Retinal pigment epithelial cell (primary cell): ENCODE data around the gene UGT1A6.

Experiments used
- DNase-seq: peaks from one replicate; pipeline ENCODE4 v3.0.0-alpha.2; 2010; ENCODE audit warnings: low read depth
- H3K4me3 ChIP-seq: 2 replicates; pipeline ENCODE4 v1.5.1; 2011; ENCODE audit warnings: mild to moderate bottlenecking, low read length, control low read depth, moderate library complexity
- TF ChIP-seq, protein P1 (sequence below): conservative IDR thresholded peaks from 2 replicates; pipeline ENCODE4 v1.5.1; 2011; ENCODE audit warnings: low read depth, low read length, control low read depth, inconsistent platforms

The UGT1A6 gene

GRCh38 chr2:233780771-233781170 is 88.1 kb downstream of the UGT1A6 start:
- H3K4me3 ChIP-seq, result no peak overlapping the region
- no peak for DNase-seq
- TF ChIP-seq, protein P1, sequence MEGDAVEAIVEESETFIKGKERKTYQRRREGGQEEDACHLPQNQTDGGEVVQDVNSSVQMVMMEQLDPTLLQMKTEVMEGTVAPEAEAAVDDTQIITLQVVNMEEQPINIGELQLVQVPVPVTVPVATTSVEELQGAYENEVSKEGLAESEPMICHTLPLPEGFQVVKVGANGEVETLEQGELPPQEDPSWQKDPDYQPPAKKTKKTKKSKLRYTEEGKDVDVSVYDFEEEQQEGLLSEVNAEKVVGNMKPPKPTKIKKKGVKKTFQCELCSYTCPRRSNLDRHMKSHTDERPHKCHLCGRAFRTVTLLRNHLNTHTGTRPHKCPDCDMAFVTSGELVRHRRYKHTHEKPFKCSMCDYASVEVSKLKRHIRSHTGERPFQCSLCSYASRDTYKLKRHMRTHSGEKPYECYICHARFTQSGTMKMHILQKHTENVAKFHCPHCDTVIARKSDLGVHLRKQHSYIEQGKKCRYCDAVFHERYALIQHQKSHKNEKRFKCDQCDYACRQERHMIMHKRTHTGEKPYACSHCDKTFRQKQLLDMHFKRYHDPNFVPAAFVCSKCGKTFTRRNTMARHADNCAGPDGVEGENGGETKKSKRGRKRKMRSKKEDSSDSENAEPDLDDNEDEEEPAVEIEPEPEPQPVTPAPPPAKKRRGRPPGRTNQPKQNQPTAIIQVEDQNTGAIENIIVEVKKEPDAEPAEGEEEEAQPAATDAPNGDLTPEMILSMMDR, result no peak

DNA sequence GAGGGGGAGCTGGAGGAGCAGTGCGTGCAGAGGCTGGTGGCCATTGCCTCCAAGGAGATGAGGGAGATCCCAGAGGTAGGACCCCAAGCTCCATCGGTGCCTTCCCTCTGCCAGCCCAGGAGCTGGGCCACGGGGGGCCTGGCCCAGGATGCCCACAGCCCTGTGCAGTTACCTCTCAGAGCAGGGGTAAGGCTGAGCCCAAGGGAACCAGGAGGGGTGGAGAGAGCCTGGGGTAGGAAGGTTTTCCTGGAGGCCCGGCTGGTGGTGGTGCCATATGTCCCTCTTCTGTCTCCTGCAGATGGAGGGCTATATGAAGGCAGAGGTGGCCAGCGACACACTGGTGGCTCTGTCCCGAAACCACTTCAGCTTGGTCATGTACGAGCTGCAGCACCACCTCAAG is 96.9 kb downstream of the UGT1A6 start:
- TF ChIP-seq, protein P1, result no peak
- no peak for DNase-seq

DNA sequence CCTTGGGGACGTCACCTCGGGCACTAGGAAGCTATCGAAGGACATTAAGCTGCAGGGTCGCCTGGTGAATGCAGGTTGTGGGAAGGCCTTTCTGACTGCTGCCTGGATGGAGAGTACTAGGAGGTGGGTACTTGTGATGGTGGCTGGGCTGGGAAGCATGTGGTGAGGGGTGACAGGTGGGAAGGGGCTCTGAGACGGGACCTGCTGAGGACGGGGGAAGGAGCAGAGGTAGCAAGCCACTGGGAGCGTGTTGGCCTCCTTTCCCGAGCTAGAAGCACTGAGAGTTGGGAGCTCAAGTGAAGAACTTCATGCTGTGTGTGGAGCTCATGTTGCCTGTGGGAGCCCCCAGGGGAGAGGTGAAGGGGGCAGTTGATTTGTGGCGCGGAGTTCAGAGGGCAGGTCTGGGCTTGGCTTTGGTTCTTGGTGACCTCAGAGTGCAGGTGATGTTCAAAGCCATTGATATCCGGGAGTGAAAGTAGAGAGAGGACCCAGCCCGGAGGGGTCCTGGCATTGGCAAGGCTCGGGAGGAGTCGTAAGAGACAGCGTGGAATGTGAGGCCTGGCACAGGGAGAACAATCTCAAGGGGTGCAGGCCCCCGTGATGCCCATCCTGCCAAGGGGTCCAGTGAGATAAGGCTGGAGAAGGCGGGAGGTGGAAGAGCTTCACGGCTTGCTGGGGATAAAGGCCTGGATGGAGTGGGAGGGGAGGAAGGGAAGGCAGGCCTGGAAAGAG is 98.6 kb downstream of the UGT1A6 start:
- TF ChIP-seq, protein P1, result no peak
- DNase-seq, result no peak
- no peak overlapping the region for H3K4me3 ChIP-seq

More for the DNA sequence above, 96.9 kb downstream of the UGT1A6 start:
- H3K4me3 ChIP-seq, result no peak overlapping the region

DNA sequence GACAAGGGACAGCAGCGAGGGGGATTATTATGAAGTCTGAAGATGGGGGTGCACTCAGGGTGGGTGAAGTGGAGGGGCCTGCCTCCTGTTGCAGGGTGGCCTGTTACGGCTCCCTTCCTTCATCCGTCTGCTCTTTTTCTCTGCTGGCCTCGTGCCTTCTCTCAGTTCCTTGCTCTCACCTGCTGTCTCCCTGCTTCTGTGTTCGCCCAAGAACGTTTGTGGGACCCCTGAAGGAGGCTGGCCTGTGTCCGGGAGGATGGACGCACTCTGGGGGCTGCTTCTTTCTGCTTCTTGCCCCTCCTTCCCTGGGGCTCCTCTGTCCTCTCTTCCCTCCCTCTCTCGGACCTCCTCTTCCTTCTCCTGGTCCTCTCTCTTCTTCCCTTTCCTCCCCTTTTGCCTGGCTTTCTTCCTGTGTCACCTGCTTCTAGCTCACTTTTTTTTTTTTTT is 99.2 kb downstream of the UGT1A6 start:
- TF ChIP-seq, protein P1, result no peak
- no peak overlapping the region for H3K4me3 ChIP-seq
- DNase-seq, result no peak

DNA sequence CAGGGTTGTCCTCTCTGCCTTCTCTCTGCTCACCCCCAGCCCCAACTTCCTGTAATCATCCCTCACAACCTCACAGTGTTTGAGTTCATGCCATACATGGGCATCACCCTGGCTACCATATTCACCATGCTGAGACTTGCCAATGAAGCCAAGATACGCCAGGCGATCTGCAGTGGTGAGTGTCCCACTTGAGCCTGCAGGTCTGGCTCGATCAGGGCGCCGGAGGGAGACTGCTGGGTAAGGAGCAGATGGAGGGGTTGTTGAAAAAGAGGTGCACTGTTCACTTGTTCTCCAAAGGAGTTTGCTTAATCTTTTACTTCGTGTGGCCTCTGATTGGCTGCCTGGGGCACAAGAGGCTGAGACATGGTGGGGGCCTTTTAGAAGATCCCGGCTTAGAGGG is 100.0 kb downstream of the UGT1A6 start:
- no peak overlapping the region for H3K4me3 ChIP-seq
- no peak for DNase-seq
- TF ChIP-seq, protein P1, result no peak

DNA sequence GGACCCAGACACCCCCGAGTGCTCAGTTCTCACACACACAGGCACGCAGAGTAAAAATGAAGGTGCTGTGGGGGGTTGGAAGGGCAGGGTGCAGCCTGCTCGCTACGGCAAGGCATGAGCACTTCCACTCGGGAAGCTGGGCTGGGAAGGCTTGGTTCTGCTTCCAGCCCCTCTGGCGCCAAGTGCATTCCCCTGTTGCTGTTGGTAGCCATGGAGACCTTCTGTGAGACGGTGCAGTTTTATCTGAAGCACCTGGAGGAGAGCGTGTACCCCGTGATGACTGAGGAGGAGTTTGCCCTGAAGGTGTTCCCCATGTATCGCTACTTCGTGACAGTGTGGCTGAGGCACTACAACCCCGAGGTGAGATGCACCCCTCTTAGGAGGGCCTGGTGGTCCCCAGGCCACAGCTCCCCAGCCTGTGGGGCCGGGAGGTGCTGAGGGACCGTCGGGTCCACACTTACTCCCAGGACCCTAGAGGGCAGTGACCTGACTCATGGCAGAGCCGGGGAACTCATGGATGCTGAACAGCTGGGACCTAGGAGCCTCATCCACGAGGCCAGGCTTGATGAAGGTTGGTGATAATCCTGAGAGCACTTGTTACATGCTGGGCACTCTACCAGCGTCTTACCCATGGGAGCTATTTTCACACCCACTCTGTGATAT is 100.9 kb downstream of the UGT1A6 start:
- H3K4me3 ChIP-seq, result no peak overlapping the region
- DNase-seq, result no peak
- TF ChIP-seq, protein P1, result no peak
